COLO829 (cell line): Measurements from ENCODE around the gene SMAP1.

Source experiments
- DNase-seq: peaks from one replicate; pipeline ENCODE4 v3.0.0; 2012; ENCODE audit warnings: low spot score

SMAP1 gene

DNA sequence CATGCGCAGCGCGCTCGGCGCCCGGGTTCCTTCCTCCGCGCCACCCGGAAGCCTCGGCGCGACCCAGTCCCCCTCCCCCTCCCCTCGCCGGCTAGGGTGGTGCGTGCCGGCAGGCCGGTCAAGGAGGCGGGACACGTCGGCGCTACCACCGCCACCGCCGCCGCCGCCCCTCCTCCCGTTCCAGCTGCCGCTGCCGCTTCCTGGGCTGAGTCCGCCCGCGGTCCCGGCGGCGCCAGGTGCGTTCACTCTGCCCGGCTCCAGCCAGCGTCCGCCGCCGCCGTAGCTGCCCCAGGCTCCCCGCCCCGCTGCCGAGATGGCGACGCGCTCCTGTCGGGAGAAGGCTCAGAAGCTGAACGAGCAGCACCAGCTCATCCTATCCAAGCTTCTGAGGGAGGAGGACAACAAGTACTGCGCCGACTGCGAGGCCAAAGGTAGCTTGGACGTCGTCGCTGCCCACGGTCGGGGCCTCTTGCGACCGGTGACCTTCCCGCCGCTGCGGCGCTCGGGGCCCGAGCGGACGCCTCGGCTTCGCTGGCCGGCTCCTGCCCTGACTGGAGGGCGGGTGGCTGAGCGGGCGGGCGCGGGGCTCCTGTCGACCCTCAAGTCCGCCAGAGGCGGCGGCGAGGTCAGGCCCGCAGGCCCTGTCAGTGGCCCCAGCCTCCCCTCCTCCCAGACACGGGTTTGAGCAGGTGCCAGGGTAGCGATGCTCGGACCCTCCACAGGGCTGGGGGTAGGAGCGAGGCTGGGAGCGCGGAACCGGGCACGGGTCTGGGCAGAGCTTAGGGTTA lies at the start of gene SMAP1:
TSS of gene SMAP1 (plus strand) at position 173 of the 788 bp plus-strand sequence. CDS start at position 314, 141 bp downstream.
- DNase-seq: peak; percentile 70

DNA sequence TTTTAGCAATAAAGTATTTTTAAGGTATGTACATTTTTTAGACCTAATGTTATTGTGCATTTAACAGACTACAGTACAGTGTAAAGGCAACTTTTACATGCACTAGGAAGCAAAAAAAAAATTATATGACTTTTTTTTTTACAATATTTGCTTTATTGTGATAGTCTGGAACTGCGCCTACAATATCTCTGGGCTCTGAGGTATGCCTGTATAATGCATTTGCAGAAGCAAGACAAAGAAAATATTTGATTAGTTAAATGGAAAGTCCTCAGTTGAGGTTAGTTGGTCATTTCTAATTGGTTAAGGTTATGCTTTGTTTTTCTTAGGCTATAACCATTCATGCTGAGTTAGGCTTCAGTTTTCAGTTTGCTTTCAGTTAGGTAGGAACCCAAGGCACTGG lies 46.9 kb upstream of the SMAP1 start:
- no peak for DNase-seq

DNA sequence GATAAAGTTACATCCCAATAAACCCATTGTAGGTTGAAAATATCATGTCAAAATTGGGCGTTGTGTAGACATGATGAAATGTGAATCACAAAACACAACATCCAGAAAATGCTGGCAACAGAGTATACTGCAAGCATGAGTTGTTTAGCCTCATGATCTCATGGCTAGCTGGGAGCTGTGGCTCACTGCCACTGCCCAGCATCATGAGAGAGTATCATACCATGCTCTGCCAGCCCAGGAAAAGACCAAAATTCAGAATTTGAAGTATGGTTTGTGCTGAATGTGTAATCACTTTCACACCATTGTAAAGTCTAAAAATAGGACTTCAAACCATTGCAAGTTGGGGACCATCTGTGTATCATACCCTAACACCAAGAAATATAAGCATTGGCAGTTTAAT lies 45.2 kb upstream of the SMAP1 start:
- no peak for DNase-seq

DNA sequence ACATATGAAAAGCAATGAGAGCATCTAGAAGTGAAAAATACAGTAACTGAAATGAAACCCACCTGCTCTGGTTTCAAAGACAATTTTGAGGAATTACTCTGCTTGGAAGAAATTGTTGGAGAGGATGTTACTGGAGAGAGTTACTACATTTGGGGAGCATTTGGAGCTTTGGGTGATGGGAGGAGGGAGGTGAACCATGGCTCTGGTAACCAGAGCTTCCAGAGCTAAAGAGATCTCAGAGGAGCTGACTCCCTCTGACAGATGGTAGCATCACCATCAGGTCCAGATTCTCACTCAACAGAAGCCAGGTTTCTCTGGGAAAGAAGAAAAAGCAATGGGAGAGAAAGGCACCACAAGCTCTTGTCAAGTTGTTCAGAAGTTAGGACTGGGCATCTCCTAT lies 42.2 kb upstream of the SMAP1 start:
- DNase-seq: no peak

DNA sequence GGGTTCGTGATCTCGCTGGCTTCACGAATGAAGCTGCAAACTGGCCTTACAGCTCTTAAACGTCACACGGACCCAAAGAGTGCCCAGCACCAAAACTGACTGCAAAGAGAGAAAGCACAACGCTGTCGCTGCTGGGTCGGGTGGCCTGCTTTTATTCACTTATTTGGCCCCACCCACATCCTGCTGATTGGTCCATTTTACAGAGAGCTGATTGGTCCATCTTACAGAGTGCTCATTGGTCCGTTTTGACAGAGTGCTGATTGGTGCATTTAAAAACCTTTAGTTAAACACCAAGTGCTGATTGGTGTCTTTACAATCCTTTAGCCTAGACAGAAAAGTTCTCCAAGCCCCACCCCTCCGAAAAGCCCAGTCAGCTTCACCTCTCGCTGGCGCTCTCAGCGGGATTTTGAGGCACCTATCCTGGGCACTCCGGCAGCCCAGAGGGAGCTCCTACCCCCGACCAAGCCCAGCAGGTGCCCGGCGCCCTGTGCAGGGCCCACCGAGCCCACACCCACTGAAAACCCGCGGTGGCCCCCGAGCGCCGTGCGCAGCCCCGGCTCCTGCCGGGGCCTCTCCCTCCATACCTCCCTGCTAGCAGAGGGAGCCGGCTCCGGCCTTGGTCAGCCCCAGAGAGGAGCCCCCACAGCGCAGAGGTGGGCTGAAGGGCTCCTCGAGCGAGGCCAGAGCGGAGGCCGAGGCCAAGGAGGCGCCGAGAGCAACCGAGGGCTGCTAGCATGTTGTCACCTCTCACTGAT lies 40.0 kb upstream of the SMAP1 start:
- DNase-seq: no peak

DNA sequence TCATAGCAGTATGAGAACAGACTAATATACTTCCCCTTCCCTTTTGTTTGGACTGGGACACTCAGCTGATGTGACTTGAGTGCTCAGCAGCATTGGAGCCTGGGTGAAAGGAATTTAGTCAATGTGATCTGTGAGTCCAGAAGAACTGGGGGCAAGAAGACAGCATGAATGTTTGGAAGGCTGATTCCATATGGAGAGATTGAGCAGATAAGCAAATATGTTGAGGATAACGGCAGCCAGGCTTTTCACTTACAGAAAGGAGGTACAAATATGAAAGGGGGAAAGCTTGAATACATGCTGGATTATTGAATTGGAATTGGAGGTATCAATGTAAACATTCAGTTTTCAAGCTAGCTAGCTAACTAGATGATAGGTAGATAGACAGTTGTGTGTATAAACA lies 37.8 kb upstream of the SMAP1 start:
- DNase-seq: no peak

DNA sequence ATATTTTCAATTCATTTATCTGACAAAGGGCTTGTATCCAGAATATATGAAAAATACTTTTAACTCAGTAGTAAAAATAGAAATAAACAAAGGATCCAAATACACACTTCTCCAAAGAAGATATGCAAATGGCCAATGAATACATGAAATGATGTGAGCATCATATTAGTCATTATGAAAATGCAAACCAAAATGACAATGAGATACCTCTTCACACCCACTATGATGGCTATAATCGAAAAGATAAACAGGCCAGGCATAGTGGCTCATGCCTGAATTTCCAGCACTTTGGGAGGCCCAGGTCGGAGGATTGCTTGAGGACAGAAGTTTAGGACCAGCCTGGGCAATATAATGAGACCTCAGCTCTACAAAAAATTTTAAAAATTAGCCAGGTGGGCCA lies 33.8 kb upstream of the SMAP1 start:
- DNase-seq: no peak

DNA sequence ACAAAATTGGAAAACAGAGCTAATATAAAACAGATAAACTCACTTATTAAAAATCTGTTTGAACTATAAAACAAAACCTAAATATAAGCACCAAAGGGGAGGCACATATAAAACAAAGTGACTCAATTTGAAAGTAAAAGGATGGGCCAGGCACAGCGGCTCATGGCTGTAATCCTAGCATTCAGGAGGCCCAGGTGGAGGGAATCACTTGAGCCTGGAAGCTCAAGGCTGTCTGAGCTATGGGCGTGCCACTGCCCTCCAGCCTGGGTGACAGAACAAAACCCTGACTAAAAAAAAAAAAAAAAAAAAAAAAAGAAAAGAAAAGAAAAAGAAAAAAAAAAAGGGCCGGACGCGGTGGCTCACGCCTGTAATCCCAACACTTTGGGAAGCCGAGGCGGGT lies 31.1 kb upstream of the SMAP1 start:
- DNase-seq: no peak

DNA sequence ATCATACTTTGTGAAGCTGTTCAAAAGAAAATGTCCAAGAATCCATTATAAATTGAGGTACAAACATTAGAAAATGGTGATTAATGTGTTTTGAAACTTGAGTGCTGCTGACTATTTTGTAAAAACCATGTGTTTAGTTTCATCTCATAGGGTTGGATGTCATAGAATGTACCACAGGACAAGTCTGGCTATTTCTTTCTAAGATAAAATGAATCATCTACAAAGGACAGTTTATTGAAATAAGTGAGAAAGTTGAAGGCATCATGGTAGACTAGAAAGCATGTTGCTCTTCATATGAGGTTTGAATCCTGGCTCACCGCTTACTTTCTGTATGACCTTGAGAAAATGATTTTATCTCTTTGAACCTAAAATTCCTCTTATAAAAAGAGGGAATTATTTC lies 29.2 kb upstream of the SMAP1 start:
- DNase-seq: no peak

DNA sequence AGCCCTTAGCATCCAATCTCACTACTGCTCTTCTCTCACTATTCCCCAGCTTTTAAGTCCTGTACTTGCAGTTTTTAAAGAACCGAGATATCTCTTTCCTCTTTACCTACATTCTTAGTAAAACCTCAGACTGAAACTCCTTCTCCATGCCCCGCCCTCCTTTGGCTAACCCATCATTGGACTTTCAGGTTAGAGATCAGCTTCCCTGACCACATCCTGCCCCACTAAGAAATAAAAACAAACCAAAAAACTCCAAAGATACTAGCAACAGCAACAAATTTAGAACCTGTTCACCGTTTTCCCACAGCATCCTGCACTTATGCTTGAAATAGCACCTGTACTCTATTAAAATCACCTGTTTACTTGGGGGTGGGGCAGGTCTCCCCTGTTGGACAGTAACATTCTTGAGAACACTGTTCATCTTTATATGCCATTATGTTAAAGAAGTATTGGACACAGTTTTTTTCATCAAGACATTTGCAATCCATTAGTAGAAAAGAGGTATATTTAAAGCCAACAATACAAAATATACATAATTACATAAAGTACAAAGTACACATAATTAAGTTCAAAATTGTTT lies 16.3 kb upstream of the SMAP1 start:
- DNase-seq: no peak

DNA sequence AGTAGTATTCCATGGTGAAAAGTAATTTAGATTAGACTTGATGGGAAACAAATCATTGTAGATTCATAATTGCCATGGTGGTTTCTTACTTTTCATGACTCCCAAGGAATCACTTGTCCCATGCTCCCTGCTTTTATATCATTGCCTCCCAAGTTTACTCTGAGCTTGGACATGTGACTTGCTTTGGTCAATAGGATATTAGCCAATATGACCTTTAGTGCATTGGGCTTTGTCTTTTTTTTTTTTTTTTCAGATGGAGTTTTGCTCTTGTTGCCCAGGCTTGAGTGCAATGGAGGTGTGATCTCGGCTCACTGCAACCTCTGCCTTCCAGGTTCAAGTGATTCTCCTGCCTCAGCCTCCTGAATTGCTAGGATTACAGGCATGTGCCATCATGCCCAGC lies 15.5 kb upstream of the SMAP1 start:
- DNase-seq: no peak

DNA sequence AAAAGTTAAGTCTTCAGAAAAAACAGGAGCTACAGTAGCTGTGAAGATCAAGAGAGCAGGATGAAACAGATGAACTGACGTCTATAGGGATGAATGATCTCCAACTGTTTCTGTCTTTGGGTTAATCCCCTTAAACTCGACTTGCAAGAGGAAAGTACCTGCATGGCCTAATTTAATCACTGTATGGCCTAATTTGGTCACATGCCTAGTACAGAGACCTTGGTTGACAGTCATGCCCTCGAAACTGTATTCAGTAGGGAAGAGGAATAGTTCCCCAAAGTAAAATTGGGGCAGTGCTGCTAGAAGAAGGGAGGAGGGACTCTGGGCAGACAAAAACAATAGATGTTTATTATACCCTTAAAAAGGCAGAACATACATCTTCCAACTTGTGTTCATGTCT lies 10.0 kb upstream of the SMAP1 start:
- no peak for DNase-seq

DNA sequence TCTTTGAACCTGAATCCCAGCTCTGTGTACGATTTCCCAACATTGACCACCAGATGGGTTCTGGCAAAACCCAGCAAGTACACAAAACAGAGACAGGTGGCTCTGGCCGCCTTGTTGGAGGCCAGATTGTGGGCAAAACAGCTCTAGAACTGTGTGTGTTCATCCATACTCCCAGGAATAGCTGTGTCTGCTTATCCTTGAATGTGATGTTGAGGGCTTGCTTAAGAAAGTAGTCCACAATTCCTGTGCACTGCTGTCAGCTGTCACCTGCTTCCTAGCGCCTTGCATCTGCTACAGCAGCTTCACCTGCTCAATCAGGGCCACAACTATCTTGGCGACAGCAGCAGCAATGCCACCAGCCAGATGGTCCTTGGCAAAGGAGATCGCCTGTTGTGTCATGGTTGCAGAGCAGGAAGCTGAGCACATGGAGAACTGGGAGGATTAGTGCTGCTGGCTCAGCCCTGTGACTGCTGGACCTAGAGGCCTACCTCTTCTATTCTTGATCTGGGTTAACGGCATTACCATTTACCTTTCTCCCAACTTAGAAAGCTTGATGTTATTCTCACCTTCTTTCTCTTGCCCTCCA lies 3.7 kb upstream of the SMAP1 start:
- no peak for DNase-seq

DNA sequence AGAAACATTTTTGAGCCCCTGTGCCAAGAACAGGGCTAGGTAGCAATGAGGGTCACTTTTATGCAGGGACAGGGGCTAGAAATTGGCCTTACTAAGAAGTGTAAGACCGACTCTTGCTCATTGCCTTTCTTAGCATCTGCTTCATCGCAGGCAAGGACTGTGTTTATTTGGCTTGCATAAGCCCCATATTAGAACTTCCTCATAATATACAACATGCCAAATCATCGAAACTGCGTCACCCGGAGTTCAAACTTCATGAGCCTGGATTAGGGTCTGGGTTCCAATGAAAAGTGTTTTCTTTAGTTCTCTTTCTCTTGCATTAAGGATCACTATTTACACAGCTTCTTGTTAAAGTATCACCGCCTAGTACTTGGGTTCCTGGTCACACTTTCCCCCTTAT lies 977 bp upstream of the SMAP1 start:
- DNase-seq: no peak

DNA sequence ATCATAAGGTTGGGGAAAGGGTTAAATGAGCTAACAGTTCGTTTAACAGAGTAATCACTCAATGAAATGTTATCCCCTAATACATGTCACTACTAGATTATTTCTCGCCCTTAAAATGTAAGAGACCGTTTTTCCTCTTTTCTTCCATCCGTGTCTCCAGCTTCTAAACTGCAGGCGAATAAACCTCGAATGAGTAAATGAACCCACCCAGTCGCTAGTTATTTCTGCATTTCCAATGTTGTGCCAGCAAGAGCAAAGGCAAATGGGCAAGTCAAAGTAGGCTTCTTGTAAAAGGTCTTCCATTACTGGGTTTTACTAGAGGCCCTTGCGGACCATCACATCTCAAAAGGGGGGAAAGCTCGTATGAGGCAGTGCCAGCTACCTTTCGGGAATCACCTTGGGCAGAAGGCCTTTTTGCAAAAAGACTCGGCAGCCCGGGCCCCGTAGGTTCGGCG lies 400 bp upstream of the SMAP1 start:
- no peak for DNase-seq

DNA sequence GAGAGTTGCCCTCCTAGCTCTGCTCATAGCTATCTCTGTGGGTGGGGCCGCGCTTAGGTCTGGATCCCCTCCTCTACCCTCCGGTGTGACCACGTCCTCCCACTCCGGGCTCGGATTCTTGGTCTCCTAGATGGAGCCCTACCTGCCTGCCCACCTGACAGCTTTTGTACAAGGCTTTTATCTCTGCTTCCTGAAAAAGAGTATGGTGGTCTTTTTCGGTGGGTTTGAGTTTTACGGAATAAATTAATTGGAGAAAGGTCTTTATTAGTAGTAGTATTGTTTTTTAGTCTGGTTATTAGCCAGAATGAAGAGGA lies 773 bp downstream of the SMAP1 start:
- no peak for DNase-seq

DNA sequence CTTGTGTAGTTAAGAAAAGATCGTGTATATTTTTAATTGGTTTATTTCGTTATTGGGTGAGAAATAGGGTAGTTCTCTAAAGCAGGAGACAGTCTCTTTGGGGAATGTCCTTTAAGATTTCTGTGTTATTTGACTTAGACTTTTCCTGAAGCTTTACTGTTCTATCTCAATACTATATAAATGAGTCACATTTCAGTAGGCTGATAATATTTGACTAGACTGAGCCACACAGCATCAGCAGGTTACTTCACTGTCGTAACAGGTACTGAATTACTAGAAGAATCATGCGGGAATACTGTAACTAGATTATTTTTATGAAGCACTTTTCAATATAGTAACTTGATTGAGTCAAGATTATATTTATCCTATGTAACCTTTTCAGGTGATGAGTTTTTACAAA lies 1.4 kb downstream of the SMAP1 start:
- no peak for DNase-seq

DNA sequence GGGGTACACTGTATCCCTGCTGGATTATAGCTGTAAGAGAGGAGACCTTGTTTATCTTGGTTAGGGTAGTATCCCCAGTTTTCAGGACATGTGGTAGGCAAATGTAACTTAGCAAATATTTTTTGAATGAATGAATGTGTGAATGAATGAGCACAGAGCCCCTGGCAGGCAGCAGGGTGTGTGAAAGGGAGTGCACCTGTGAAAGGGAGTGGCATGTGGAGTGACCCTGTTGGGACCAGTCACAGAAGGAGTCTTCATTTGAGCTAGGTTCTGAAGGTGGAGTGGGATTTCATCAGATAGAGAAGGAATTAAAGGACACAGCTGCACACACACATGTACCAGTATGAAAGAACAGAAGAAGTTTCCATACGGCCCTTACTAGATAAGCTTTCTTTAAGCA lies 4.9 kb downstream of the SMAP1 start:
- no peak for DNase-seq

DNA sequence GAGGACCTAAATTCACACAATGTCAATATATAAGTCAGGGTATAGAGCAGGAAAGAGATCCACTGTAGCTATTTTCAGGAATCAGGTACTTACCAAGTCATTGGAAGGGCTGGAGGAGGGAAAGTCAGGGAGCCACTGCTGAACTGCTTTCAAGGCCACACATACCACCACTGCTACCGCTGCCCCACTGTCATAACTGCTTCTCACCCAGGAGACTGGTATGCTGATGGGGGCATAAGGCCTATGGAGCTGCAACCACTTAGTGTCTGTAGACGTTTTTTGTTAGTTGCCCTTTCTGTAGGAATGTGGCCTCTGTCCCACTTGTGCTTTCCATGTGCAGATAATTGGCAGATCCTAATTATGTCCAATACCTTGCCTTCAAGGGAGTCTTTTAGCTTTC lies 5.4 kb downstream of the SMAP1 start:
- no peak for DNase-seq

DNA sequence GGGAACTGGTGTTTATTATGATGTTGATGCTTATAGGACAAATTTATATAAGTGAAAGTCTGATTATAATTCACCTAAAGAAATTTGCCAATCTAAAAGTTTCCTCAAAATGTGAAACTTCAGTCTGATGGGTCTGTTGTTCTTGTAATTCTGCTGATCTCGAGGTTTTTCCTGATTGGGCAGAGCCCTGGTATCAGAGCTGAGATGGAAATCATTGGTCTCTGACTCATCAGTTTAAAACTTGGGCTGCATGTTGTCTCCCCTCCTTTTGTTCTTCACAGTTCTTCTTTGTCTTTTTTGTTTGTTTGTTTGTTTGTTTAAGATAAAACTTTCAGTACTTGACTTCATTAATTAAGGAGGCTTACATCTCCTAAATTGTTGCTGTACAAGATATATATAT lies 5.9 kb downstream of the SMAP1 start:
- no peak for DNase-seq

DNA sequence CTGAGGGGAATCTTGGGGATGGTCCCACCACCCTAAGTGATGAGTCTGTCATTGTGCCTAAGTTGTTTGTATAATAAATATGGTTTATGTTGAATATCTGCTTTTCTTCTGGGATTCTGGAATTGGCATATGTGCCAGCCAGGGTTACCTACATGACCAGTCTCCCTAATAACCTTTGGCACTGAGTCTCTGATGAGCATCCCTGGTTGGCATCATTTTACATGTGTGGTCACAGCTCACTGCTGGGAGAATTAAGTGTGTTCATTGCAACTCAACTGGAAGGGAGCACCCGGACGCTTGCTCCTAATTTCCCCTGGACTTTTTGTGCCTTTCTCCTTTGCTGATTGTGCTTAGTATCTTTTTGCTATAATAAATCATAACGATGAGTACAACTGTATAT lies 8.1 kb downstream of the SMAP1 start:
- no peak for DNase-seq

DNA sequence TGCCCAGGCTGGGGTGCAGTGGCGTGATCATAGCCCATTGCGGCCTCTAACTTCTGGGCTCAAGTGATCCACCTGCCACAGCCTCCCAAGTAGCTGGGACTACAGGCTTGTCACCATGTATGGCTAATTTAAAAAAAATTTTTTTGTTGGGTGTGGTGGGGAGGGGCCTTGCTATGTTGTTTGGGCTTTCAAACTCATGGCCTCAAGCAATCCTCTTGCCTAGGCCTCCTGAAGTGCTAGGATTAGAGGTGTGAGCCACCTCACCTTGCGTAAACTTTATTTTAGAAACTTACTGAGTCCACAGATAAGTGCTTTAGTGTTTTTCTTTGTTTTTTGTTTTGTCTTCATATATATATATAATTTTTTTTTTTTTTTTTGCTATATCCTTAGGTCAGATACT lies 9.1 kb downstream of the SMAP1 start:
- no peak for DNase-seq

DNA sequence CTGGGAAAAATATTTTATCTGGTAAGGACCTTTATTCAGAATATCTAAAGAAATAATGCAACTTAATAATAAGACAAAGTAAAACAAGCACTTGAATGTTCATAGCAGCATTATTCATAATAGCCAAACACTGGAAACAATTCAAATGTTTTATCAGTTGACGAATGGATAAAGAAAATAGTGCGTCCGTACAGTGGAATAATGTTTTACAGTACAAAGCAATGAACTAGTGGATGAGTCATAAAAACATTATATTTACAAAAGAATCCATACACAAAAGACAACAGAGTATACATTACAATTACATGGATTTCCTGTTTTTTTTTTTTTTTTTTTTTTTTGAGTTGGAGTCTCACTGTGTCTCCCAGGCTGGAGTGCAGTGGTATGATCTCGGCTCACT lies 12.7 kb downstream of the SMAP1 start:
- DNase-seq: no peak
